GM18909 (cell line): Measurements from ENCODE around the gene LY6G5C.
A peak's percentile ranks its signal among the peaks of the same experiment; 100 is the strongest.

ENCODE experiments used
- ATAC-seq: cut with Tn5 transposase; IDR thresholded peaks from one replicate; pipeline ENCODE4 v1.9.1; 2021; ENCODE audit warnings: mild to moderate bottlenecking; ENCODE audit not compliant: unreplicated experiment, poor library complexity

Gene LY6G5C

DNA sequence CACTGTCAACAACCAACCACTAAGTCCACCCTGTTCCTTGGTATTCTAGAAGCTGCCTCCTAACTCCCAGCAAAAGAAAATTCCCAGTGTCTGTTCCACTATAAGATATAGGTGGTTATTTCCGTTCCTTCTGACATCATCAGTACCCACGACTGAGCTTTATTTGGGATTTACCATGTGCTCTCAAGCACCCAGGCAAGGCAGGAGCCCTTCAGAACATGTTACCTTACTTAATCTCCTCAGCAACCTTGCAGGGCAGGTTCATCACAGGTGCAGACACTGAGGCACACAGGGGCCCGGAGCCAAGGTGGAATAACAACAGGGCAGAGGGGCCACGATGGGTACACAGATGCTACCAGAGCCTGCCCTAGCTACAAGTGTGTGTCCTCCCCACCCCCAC lies 11.5 kb upstream of the LY6G5C start:
- ATAC-seq, result no peak

DNA sequence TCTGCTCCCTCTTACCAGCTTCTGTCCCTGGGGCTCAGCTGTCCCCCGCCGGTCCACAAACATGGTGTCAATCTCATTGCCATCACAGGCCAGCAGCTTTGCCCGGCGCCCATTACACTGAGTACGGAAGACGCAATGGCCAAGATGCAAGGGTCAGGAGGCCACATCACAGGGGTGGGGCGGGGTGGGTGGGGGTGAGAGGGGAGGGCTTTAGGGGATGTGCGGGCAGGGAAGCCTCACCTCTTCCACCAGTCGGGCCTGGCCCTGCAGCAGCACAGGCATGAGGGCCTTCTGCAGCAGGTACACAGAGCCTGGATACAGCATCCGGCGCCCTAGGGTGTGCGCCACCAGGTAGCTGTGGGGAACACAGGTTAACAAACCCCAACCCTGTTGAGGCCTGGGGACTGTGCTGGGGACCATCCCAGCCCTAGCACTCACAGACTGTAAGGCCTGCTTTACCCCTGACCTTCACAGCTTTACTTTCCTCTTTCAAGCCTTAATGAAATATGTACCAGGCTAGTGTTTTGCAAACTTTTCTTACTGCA lies 10.8 kb upstream of the LY6G5C start:
- no peak for ATAC-seq

DNA sequence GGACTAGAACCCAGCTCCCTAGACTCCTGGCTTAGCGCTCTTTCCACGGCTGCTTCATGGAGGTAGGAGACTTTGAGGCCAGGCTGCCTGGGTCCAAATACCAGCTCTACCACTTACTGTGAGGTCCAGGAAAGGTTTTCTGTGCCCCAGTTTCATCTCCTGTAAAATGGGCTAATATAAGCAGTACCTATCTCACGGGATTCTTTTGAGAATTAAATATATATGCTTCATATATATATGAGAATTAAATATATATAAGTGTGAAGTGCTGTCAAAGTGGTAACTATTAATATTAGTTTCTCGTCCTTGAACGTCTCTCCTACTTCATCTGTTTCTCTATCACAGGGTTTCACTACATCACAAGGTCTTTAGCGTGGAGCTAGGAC lies 10.2 kb upstream of the LY6G5C start:
- no peak for ATAC-seq

DNA sequence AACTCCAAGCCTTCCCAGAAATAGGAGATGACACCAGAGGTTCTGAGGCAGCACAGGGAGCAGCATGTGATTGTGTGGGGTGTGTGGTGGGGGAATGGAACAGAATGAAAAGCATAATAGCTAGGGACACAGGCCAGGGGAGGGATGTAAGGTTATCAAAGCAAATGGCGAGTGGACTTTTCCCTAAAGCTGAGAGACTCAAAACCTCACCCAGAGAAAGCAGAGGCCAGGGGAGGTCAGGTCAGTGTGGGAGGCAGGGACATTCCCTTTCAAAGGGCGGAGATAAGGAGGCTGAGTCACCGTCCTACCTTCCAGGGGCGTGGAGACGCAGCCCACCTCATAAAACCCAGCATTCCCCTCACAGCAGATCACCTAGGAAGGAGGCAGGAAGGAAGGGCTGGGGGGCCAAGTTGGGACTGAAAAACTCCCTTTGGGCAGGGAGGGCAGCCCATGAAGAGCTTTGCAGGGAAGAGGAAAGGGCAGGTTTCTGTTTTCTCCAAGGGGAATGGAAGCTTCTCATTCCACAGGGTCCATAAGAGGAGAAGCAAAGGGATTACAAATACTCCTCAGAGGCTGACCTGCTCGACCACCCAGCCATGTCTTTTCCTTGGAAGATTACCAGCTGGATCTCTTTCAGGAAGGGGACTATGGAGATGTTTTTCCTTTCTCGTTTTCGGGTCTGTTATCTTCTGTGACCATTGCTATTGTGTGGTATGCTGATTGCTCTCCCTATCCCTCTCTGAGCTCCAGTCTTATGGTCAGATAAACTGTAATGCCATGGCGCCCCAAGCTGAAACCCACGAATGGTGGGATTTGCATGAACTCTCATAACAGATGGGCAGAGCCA lies 9.6 kb upstream of the LY6G5C start:
- no peak for ATAC-seq

DNA sequence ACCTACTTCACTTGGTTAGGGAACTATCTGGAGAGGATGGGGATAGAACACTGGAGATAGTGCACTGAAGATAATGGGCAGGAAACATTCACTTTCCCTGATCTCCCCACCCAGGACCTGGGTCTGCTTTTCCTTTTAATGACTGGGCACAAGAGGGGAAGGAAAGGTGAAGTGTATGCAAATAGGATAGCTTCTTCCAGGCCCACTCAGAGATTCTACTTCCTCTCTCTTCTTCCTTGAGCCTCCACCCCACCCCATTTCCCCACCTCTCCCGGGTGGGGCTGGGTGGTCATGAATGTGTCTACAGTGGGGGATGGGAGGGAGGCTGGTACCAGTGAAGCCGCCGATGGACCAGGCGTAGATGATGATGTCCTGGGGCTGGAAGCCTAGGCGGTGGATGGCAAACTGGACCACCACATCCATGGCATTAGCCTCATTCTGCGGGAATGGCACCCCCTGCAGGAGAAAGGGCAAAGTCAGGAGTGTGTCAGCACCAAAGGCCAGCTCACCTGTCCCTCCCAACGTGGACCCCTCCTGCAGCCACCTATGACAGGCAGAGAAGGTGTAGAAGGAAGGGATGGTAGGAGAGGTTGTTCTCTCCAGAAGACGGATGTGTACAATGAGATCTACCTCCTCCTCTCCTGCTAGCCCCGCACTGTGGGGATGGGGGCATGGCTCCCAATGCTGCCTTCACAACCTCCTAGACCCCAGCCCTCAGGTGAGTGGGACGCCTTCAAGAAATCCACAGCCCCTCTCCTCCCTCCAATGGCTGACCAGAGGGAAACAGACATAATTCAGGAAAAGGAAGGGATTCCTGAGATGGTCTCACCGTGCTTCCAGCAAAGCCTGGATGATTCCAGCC lies 8.6 kb upstream of the LY6G5C start:
- no peak for ATAC-seq

DNA sequence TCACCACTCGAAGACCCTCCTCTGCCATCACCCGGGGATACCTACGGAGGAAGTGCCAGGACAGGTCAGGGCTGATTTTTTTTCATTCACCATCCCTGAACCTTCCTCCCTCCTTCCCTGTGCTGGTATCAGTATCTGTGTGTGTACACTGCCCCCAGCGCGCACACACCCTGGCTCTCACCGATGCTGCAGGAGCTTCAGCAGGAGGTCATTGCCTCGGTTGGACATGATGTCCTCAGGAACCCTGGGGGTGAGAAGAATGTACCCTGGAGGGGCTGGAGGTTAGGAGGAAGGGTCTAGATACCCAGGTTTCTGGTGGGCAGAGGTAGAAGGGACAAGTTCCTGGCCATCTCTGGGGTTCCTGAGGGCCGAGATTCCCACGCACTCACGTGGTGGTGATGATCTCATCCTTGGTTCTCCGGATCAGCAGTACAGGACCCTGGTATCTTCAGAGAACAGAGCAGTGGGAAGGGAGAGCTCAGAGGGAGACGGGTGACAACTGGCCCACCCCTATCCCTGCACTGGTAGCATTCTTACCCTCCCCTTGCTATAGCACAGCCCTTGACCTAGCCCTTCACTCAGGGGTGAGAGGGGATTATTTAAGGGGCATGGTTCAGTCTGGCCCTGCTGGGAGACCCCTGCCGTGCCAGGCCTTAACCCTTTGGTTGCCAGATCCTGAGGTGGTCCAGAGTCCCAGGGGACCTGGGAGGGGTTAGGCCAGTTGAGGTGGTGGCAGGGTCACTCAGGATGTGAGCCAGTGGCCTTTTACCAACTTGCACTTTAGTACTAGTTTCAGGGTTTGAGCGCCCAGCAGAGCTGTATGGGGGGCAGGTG lies 7.2 kb upstream of the LY6G5C start:
- ATAC-seq, result no peak

DNA sequence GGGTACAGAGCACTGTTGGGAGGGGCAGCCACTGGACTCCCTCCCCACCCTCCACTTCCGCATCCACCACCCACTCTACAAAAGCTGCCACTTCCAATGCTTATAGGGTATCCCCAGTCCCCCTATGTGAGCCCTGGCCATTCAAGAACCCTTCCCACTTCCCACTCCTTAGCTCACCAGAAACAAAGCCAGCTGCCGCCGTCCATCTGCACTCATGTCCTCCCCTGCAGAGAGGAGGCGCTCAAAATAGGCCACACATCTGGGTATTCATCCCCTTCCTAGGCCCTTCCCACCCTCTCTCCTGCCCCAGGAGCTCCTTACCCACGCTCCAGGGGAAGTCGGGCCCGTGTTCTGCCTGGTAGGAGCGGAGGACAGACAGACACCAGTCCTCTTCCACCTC lies 6.5 kb upstream of the LY6G5C start:
- no peak for ATAC-seq

DNA sequence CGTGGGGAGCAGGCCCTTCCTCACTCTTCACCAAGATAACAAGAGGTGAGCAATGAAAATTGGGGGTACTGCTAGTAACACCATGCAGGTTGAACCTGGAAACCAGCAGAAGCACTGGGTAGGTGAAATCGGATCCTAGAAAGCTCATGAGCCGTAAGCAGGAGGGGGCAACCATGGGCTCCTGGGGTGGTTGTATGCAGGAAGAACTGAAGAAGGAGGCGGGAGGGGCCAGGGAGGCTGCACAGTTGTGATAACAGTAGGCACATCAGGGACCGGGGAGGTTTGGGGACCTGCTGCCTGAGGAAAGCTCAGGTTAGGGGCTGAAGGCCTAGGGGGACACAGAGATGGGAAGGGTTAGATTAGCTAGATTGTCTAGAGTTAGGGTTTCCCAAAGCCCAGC lies 5.6 kb upstream of the LY6G5C start:
- no peak for ATAC-seq

DNA sequence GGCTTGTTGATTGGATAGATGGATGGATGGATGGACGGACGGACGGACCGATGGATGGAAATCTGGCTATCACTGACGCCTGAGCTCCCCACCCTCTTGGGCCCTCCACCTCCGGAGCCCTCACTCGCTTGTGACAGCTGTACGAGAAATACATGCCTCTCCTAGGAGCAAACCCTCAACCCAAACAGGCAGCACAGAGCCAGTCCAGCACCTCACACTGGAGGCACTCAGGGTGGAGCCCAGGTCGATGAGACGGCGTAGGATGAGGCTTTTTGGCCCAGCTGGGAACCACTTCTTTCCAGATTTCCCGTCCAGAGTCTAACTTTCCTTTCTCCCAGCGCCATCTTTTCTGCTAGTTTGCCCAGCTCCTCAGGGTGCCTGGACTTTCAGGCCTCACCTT lies 2.7 kb upstream of the LY6G5C start:
- no peak for ATAC-seq

DNA sequence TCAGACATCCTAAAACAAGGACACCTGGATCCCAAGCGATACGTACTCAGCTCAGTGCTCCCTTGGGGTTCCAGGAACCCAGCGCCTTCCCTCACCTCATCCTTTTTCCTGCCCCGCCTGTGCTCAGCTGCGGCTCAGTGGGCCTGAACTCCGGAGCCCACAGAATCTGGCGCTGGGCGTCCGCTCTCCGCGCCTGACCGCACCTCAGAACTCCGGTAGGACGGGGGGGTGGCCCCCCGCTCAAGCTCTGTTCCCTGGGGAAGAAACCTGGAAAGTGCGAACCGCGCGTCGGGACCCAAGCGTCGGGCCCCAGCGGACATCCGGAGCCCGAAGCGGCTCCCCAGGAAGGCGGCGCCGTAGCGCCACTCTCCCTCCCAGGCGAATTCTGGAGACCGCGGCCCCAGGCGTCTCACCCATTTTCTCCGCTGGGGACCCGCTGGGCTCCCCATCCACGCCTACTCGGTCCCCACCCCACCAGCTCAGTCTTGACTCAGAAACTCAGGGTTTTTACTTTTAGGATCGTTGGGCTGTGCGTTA lies 336 bp upstream of the LY6G5C start:
- ATAC-seq, result no peak

DNA sequence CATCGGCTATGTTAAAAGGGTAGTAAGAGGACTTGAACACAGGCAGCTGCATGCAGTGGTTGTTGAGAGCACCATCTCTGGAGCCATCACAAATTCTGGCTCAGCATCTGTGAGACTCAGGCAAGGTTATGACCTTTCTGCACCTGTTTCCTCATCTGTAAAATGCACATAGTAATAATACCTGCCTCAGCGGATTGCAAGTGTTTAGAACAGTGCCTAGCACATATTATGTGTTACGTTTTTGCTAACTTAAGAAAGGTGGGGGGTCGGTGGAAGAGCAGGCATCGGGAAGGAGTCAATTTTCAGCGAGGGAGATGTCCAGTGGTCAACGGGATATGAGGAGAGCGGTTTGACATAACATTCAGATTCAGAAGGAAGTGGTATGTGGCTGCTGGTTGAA lies 2.9 kb downstream of the LY6G5C start:
- no peak for ATAC-seq

DNA sequence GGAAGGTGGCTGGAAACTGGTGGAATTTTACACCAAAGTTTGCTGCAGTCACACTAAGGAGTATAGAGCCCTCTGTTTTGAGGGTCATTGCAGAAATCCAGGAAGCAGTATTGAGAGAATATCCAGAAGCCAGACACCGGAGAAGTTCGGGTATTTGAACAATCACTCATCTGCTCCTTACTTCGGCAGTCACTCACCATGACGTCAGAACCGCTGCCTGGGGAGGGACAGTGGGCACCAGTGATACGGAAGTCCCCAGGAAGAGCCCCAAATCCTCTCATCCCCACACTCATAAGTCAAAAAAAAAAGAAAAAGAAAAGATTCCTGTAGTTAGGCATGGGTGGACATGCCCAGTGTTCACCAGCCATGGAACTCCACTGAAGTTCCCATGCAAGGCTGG lies 4.0 kb downstream of the LY6G5C start:
- ATAC-seq, result no peak

DNA sequence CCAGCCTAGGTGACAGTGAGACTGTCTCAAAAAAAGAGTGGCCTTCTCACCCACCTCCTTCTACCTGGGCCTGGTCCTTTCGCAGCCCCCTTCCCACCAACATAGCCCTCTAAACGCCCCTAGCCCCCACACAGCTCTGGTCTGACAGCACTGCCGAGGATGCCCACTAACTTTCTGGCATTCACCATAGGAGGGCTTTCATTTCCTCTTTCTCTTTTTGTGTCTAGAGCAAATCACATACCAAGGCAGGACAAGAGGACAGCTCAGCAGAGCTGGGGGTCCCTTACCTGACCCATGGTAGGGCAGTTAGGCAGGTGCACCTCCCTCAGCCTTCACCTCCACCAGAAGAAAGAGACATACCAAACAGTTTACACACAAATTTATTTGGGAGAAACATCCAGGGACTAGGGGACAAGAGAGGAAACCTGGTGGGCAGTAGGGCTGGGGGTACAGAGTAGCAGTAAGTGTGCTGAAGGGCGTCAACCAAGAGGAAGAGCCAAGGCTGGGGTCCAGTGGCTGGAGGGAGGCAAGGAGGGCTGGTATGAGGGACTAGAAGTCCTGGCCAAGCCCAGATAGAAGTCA lies 4.5 kb downstream of the LY6G5C start:
- ATAC-seq, result no peak

DNA sequence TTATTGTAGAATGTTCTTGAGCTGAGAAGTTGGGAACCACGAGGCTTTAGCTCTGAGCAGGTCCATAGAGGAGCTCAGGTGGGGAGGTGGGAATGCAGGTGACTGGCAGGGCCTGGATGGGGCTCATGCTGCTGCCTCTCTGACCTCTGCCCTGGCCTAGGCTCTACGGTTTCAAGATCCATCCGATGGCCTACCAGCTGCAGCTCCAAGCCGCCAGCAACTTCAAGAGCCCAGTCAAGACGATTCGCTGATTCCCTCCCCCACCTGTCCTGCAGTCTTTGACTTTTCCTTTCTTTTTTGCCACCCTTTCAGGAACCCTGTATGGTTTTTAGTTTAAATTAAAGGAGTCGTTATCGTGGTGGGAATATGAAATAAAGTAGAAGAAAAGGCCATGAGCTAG lies 11.2 kb downstream of the LY6G5C start, which contains the start of gene LY6G5B:
LY6G5B (plus strand) TSS at position 301 of the 400 bp plus-strand sequence. CDS start 975 bp downstream, outside the sequence.
- no peak for ATAC-seq

DNA sequence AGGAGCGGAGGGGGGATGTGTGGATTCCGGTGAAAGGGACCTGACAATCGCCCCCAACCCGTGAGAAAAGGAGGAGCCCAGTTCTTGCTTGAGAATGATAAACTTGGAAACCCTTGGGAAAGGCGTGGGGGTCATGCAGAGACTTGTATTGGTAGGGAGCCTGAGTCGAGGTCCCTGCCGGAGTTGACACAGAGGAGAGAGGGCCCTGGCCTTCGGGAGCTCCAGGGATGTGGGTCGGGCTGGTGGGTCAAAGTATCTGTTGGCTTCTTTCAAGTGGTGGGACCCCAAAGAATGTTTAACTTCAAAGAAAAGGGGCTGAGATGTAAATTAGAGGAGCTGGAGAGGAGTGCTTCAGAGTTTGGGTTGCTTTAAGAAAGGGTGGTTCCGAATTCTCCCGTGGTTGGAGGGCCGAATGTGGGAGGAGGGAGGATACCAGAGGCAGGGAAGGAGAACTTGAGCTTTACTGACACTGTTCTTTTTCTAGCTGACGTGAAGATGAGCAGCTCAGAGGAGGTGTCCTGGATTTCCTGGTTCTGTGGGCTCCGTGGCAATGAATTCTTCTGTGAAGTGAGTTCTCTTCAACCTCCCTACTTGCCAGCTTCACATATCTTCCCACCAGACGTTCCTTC lies 14.4 kb downstream of the LY6G5C start:
- no peak for ATAC-seq

DNA sequence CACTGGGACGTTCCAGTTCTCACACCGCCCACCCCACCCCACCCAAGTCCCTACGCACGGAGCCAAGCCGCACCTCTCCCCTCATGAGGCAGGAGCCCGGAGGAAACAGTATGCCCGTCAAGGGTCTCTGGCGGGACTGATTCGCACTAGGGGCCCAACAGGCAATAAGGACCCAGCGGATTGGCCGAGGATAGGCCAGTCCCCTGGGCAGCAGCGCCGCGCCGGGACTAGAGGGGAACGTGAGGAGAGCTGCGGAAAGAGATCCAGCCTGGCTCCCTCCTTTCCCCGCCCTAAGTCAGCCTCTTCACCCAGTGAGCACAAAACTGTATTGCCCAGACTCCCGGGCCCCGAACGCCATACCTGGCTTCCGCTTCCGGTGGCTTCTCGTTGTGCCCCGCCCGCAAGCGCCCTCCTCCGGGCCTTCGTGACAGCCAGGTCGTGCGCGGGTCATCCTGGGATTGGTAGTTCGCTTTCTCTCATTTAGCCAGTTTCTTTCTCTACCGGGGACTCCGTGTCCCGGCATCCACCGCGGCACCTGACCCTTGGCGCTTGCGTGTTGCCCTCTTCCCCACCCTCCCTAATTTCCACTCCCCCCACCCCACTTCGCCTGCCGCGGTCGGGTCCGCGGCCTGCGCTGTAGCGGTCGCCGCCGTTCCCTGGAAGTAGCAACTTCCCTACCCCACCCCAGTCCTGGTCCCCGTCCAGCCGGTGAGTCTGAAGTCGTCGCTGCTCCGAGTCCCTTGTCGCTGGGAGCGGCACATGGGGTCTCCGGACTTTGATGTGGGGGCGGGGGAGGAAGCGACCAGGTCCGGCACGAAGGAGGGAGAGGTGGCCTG lies 15.1 kb downstream of the LY6G5C start, which contains the start of gene CSNK2B:
CSNK2B (plus strand) TSS at position 580 of the 836 bp plus-strand sequence. CDS start 752 bp downstream, outside the sequence.
- ATAC-seq, result peak; percentile 79

DNA sequence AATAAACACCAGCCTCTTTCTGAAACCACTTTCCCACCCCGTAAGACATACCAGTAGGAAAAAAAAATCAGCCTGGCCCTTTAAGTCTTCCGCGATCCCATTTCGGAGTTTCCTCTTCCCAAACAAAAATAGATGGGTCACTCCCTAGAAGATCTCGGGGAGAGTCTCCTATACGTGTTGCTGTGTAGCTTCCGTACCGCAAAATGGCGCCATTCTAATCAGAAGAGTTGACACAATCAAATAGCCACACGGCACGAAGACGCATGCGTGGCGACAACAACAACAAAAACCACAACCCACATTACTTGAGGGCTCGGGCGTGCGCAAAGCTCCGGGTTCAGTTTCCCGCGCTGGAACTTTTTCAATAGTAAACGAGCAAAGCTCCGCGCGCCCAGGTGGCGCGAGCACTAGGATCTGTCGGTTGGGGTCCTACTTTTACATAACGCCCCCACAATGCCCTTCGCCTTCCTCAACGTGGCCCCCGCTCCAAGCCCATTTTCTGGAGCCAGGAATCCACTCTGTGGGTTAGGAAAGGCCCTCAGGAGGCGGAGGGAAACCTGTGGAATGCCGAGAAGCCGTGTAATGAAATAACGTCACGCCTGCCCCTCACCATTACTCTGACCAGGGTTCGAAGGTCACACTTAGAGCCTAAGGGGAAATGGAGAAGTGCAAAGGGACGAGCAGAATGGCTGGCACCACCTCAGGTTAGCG lies 15.9 kb downstream of the LY6G5C start, which contains the start of gene GPANK1:
GPANK1 (minus strand) TSS at position 208 of the 711 bp plus-strand sequence. CDS start 519 bp downstream, outside the sequence.
- peak; percentile 31 for ATAC-seq
